ENCODE data around the gene SIPA1.
"Not testable (repeated sequence)": the region's sequence is repeated elsewhere in the genome, so short reads cannot be mapped to it uniquely, and the experiment has no call there.

The SIPA1 gene

GRCh38 chr11:65660908-65661307 is 23.0 kb downstream of the SIPA1 start:
- not testable (repeated sequence) for DNase-seq

- DNase-seq, result no peak
Observed at GRCh38 chr11:65661599-65662246, 23.8 kb downstream of the SIPA1 start.

- peak; percentile 19 for DNase-seq
Observed at GRCh38 chr11:65662247-65662798, 24.4 kb downstream of the SIPA1 start.

GRCh38 chr11:65662799-65663638 is 25.1 kb downstream of the SIPA1 start, which contains the start of gene RELA:
Gene RELA, minus strand, starts transcription at chr11:65662916. Its CDS starts 84 bp downstream, at chr11:65662832.
- peak; percentile 96 for DNase-seq

GRCh38 chr11:65663639-65664200 is 25.8 kb downstream of the SIPA1 start:
- peak; percentile 61 for DNase-seq

GRCh38 chr11:65672180-65672860 is 34.4 kb downstream of the SIPA1 start:
- DNase-seq, result no peak

GRCh38 chr11:65672982-65673381 is 35.1 kb downstream of the SIPA1 start:
- DNase-seq, result no peak

GRCh38 chr11:65680192-65680743 is 42.4 kb downstream of the SIPA1 start:
- no peak for DNase-seq

GRCh38 chr11:65683480-65683879 is 45.6 kb downstream of the SIPA1 start:
- DNase-seq, result not testable (repeated sequence)

GRCh38 chr11:65685981-65686380 is 48.1 kb downstream of the SIPA1 start:
- DNase-seq, result no peak

- not testable (repeated sequence) for DNase-seq
Observed at GRCh38 chr11:65691847-65692246, 53.9 kb downstream of the SIPA1 start.

- no peak for DNase-seq
Observed at GRCh38 chr11:65692367-65692766, 54.5 kb downstream of the SIPA1 start.

GRCh38 chr11:65695459-65696241 is 57.7 kb downstream of the SIPA1 start:
- no peak for DNase-seq

GRCh38 chr11:65696802-65697552 is 59.1 kb downstream of the SIPA1 start:
- DNase-seq, result no peak

GRCh38 chr11:65698205-65698604 is 60.3 kb downstream of the SIPA1 start:
- DNase-seq, result no peak

- no peak for DNase-seq
Observed at GRCh38 chr11:65699306-65699705, 61.4 kb downstream of the SIPA1 start.

GRCh38 chr11:65700399-65700798 is 62.5 kb downstream of the SIPA1 start:
- no peak for DNase-seq

All from fibroblast of skin of back (primary cell).